ENCODE measurements around the gene ARMCX2.

DNA sequence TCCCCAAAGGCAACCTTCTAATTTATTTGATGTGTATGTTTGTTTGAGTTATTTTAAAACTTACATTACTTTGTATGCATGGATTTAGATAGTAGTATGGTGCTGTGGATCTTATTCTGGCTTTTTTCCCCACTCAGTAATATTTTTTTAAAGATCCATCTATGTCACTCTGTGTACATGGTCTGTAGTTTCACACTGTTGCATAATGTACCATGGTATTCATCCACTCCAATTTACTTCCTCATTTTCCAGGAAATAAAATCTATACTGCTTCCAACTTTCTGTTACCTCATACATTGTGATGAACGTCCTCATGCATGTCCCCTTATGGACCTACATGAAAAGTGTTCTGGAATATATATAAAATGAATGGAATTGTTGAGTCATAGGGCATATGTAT lies 17.6 kb downstream of the ARMCX2 start:
- TF ChIP-seq CTCF (conservative IDR thresholded peaks at IDR 0.05; ENCODE audit: low read depth, low read length): no peak
- no peak for TF ChIP-seq EZH2 (IDR thresholded peaks at IDR 0.05; ENCODE audit: low read length, unreplicated experiment)
- no peak for TF ChIP-seq EZH2phosphoT487 (IDR thresholded peaks at IDR 0.05; ENCODE audit: borderline replicate concordance, low read length)
